ENCODE measurements around the gene KCNJ4.
A peak's percentile ranks its signal among the peaks of the same experiment; 100 is the strongest.
"Not testable (repeated sequence)": the region's sequence is repeated elsewhere in the genome, so short reads cannot be mapped to it uniquely, and the experiment has no call there.

Gene KCNJ4

GRCh38 chr22:38470179-38470578 is 15.2 kb upstream of the KCNJ4 start:
- not testable (repeated sequence) for DNase-seq

- no peak for DNase-seq
These were observed 14.3 kb upstream of the KCNJ4 start for GRCh38 chr22:38469306-38469781.

- DNase-seq, result no peak
These were observed 13.7 kb upstream of the KCNJ4 start for GRCh38 chr22:38468443-38469305.

- DNase-seq, result peak; percentile 82
These were observed 13.0 kb upstream of the KCNJ4 start, which contains the start of gene KDELR3 for GRCh38 chr22:38467904-38468442. KDELR3 (plus strand) TSS chr22:38468096; CDS start chr22:38468234, 138 bp downstream.

- no peak for DNase-seq
These were observed 12.5 kb upstream of the KCNJ4 start for GRCh38 chr22:38467438-38467903.

- DNase-seq, result no peak
These were observed 10.9 kb upstream of the KCNJ4 start for GRCh38 chr22:38465673-38466490.

- no peak for DNase-seq
These were observed 10.1 kb upstream of the KCNJ4 start for GRCh38 chr22:38464992-38465672.

- no peak for DNase-seq
These were observed 8.2 kb upstream of the KCNJ4 start for GRCh38 chr22:38462960-38463784.

- peak; percentile 80 for DNase-seq
These were observed 6.5 kb upstream of the KCNJ4 start for GRCh38 chr22:38461414-38462081.

- DNase-seq, result no peak
These were observed 6.0 kb upstream of the KCNJ4 start for GRCh38 chr22:38461057-38461413.

- no peak for DNase-seq
These were observed 5.4 kb upstream of the KCNJ4 start for GRCh38 chr22:38460426-38460840.

GRCh38 chr22:38456841-38457699 is 2.1 kb upstream of the KCNJ4 start:
- no peak for DNase-seq

- no peak for DNase-seq
These were observed 1.4 kb upstream of the KCNJ4 start for GRCh38 chr22:38456272-38456835.

GRCh38 chr22:38455530-38456271 is 702 bp upstream of the KCNJ4 start:
- DNase-seq, result peak; percentile 30

GRCh38 chr22:38454353-38455075 is 485 bp downstream of the KCNJ4 start:
- peak; percentile 23 for DNase-seq

- DNase-seq, result no peak
These were observed 1.0 kb downstream of the KCNJ4 start for GRCh38 chr22:38453996-38454352.

GRCh38 chr22:38453066-38453672 is 1.8 kb downstream of the KCNJ4 start:
- DNase-seq, result no peak

All from stimulated activated CD4-positive, alpha-beta T cell treated with anti-CD3 and anti-CD28 coated beads, Interleukin-15, amount 100 ng/mL, for 24 hours (primary cell).